HG03139 (cell line): ENCODE results near the gene HAGH.
A peak's percentile ranks its signal among the peaks of the same experiment; 100 is the strongest.

Experiments
- ATAC-seq: cut with Tn5 transposase; IDR thresholded peaks from one replicate; pipeline ENCODE4 v1.9.1; 2021; ENCODE audit not compliant: unreplicated experiment

Gene HAGH

DNA sequence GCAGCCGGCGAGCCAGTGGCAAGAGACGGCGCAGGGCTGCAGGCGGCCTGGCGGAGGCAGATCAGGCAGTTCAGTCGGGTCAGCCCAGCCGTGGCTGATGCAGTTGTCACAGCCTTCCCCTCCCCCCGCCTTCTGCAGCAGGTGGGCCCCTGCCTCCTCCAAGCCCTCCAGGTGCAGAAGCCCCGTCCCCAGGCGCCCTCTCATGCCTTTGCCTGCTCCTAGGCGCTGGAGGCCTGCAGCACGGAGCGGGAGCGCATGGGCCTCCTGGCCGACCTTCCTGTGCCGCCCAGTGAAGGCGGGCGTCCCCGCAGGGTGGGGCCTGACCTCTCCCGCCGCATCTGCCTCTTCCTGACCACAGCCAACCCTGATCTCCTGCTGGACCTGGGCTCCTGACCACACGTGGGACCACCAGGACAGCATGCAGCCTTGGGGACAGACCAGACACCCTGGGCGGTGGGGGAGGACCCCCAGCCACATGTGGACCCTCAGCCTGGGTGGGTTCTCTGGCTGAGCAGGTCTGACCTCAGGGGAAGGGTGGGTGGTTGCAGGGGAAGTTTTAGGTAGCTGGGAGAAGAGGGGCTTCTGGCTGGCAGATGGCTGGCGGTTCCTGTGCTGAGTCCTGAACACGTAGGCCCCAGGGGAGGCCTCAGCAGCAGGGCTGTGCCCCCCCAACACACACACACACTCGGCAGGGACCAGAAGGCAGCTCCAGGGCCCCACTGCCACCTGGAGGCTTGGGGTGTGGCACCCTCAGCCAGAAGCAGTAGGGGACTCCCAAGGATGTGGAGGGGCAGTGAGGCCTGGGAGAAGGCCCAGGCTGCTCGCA, 50.6 kb downstream of the HAGH start:
- no peak for ATAC-seq

DNA sequence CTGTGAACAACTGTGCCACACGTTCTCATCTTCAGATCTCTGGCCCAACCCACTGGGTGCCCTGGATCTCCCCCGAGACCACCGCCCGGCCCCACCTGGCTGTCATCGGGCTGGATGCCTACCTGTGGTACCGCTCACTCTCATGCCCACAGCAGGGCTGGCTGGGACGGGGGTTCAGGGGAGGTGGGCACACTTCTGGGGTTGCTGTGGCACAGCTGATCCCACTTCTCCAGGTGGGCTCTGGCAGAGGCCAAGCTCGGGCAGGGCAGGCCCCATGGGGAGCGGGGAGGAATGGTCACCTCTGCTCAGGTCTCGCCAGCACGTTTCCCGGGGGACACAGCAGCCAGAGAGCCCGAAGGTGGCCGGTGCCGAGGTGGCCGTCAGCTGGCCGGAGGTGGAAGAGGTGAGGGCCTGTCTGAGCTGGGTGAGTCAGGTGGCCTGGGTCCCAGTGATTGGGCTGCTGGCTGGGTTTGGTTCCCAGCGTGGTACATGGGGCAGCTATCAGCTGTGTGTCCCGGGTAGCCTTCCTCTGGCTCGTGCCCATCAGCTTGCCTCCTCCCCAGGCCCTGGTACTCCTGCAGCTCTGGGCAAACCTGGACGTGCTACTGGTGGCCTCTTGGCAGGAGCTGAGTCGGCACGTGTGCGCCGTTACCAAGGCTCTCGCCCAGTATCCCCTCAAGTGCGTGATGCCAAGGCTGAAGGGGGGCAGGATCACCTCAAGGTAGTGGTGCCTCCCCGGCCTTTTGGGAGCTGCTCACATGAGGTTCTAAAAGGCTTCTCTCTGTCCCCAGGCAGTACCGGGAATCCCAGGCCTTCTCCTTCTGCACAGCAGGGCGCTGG, 51.4 kb downstream of the HAGH start:
- no peak for ATAC-seq

DNA sequence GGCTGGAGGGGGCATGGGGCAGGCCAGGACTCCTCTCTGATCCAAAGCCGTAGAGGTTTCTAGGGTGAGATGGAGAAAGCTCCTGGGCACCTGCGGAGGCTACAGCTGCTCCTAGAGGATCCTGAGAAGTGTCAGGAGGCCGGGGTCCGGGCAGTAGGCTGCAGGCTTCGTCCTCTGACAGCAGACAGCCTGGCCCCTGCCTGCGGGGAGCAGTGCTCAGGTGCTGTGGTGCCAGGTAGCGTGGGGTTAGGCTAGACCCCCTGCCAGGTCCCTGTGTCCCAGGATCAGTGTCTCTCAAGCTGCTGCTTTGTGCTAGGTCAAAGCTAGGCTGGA, 52.2 kb downstream of the HAGH start:
- ATAC-seq = no peak

DNA sequence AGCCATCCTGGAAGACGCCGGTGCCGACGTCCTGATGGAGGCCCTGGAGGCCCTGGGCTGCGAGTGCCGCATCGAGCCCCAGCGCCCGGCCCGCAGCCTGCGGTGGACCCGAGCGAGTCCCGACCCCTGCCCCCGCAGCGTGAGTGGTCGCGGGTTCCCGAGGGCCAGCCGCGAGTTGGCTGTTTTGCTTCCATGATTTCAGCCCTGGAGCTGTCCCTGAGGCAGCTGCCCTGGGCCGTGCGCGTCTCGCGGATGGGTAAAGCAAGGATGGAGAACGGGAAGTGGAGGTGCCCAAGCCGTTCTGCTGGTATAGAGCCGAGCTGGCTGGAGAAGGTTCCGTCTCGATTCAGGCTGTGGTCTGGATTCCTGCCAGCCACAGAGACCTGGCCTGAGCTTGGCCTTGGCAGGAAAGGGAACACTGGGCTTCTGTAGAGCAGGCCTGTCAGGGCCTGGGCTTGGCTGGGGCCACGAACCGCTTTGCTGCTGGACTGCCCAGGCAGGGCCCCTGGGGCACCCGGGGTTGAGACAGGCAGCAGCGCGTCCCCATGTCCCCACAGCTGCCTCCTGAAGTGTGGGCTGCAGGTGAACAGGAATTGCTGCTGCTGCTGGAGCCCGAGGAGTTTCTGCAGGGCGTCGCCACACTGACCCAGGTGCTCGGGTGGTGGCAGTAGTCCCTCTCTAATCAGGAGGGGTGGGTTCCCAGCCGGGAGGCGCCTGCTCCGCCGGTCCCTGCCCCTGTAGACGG, 52.8 kb downstream of the HAGH start:
- ATAC-seq = no peak

DNA sequence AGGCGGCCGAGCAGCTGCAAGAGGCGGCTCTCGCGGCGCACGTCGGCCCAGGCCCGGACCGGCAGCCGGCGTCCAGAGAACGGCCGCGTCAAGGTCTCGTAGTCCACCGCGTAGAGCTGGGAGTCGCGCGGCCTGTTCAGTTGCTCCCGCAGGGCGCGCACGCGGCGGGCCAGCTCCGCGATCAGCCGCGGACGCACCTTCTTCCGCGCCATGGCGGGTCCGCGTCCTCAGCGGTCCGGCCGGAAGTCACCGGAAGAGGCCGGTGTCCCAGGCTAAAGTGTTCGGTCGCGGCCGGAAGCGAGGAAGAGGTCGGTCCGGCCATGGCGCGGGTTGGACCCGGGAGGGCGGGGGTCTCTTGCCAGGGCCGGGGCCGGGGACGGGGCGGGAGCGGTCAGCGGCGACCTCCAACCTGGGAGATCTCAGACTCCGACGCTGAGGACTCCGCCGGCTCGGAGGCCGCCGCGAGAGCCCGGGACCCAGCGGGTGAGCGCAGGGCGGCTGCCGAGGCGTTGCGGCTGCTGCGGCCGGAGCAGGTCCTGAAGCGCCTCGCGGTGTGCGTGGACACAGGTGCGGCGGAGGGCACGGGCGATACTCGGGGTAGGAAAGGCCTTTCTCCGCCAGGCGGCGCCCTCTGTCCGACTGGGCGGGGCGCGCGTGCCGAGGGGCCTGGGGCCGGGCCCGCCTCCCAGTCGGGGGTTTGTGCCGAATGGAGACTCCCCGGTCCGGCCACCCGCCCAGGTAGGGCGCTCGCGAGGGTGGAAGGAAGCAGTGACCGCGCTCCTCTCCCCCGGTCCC, 53.5 kb downstream of the HAGH start, which contains the start of gene MRPS34:
TSS of gene MRPS34 (minus strand) at position 227 of the 795 bp plus-strand sequence. CDS start at position 212, 15 bp downstream.
- peak; percentile 41 for ATAC-seq

DNA sequence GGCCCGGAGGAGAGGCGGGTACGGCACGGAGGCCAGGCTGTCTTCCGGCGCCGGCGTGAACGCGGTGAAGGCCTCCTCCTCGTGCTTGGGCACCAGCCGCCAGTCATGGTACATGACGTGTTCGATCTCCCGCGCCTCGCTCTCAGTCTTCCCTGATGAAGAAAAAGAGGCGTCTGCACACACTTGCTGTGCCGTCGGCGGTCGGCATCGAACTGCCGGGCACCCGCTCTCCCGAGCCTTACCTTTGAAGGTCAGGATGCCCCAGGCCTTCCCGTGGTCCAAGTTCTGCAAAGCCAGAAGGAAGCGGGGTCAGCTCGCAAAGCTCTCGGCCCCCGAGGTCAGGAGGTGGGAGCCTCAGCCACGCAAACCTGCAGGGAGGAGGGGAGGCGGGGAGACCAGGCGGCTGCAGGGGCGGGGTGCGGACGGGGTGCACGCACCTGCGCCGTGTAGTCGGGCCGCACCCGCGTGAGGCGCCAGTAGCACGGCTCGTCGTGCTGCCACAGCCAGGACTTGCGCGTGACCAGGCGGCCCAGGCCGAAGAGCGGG, 54.2 kb downstream of the HAGH start, which contains the start of gene EME2:
TSS of gene EME2 (plus strand) at position 449 of the 546 bp plus-strand sequence. CDS start 418 bp downstream, outside the sequence.
- ATAC-seq = peak; percentile 4

DNA sequence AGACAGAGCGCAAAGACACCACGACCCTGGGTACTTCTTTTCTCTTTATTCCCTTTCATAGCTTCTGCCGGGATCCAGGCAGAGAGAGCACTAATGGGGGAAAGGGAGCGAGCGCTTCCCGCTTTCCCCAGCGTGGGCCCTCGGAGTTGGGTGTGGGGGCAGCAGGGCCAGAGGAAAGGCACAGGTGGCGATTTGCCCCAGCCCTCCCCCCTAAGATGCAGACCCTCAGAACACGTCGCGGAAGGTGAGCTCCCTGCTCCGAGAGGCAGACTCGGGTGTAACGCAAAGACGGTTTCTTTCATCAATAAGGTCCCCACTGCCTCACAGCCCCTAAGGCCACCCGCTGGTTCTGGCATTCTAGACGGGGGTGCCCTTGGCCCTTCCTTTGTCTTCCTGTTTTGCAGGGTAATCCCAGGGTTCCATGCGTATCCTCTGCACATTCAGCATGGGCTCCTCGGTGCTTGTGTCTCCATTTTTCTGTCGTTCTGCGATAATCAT, 54.7 kb downstream of the HAGH start:
- ATAC-seq = no peak

DNA sequence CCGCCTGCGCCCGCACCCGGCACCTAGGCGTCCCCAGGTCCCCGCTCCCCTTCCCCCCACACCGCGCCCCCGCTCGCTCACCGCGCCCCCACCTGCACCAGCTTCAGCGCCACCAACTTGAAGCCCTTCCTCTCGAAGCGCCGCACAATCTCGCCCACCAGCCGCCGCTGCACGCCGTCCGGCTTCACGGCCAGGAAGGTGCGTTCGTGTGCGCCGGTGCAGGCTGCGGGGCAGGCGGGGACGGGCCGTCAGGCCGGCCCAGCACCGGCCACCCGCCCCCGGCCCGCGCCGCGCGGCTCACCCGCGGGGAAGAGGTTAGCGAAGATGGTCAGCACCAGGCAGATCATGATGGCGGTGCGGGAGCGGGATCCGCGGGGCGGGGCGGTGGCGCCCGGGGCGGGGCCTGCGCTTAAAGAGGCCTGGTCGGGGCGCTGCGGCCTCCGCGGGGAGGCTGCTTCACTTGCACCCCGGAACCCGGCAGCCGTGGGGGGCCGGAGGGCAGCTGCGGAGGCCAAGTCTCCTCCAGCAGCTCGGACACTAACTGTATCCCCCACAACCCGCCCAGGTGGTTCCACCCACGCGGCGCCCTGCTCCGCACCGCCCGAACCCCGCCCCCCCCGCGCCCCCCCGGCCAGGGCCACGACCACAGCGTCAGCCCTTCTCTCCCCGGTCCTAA, 55.3 kb downstream of the HAGH start, which contains the start of gene NME3:
TSS of gene NME3 (minus strand) at position 356 of the 676 bp plus-strand sequence. CDS start at position 347, 9 bp downstream.
- no peak for ATAC-seq

DNA sequence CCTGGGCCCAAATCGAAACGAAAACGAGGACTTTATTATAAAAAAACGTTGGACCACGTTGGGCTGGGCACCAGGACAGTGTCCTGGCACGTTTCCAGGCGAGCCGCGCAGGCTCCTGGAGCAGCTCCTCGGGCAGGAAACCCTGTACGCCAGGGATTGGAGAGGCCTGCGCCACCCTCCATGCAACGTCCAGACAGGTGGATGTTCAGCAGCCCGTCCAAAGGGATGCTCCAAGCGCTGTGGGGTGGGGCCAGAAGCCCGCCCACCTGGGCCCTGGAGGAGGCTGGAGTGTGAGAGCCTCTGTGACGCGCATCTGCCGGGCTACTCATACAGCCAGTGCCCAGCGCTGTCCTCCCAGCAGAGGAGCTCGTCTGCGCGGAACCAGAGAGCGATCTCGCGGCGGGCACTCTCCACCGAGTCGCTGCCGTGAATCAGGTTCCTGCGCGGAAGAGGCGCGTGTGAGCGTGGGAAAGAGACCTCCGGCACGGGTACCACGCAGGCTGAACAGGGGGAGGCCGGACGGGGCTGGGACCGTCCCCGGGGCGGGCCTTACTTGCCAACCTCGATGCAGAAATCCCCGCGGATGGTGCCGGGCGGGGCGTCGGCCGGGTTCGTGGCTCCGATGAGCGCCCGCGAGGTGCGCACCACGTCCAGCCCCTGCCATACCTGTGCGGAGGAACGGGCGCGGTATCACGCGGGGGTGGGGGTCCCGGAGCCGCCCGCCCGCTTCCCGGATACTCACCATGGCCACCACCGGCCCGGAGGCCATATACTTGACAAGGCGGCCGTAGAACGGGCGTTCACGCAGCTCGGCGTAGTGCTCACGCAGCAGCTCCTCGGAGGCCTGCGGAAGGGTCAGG, 56.1 kb downstream of the HAGH start:
- no peak for ATAC-seq

DNA sequence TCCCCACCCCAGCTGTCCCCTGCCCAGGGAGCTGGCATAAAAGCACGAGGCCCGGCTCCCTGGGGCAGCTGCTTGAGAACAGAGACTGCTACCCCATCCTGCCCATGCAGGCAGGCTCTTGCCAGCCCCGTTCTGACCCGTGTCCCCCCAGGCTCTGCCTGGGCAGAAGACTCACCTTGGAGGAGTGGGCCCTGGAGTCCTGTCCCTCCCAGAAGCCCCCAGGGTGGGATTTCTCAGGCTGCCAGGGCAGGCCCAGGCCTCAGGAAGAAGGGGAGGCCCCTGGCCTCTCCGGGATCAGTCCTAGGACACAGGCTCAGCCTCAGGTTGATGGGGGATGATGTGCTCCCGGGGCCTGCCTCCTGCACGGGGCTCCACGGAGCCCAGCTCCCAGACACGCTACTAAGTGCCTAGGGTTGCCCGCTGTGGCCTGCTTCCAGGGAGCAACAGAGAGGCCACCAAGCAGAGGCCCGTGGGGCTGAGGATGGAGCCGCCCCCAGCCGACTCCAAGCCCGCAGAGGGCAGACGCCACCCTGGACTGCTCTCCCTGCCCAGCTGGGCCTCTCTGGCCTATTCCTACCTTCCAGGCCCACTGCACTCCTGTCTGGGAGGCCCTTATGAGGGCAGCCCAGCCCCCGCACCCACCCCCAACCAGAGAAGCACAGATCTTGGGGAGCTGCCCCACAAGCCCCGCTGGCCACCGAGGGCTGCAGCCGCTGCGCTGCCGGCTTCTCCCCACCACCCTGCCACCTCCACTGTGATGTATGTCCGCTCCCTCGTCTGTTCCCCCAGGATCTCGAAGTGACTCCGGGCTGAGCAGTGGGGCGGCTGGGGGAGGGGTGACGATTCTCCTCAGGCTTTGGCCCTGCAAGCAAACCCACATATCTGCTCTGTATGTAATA, 57.0 kb downstream of the HAGH start:
- no peak for ATAC-seq

DNA sequence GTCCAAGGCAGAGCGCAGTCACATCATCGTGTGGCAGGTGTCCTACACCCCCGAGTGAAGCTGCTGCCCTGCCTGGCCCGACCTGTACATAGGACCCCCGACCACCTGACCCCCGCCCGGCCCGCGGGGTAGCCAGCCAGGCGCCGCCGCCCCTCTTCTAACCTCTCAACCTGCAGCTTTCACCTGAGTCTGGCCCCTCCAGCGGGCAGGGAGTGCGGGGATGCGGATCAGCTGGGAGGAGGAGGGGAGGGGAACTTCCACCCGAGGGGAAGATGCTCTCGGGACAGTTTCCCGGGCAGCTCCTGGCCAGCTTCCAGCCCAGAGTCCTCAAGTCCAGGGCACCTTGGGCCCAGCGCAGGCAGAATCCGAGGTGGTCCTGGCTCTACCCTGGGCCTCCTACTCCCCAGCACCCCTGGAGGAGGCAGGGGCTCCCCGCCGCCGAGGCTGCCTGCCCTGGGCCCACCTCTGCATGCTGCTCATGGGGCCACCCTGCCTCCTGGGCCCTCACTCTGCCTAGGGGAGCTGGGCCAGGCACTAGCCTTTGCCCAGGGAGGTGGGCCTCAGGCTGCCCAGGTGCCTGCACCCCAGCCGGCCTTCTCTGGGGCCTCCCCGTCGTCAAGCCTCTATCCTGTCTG, 57.7 kb downstream of the HAGH start:
- ATAC-seq = no peak

DNA sequence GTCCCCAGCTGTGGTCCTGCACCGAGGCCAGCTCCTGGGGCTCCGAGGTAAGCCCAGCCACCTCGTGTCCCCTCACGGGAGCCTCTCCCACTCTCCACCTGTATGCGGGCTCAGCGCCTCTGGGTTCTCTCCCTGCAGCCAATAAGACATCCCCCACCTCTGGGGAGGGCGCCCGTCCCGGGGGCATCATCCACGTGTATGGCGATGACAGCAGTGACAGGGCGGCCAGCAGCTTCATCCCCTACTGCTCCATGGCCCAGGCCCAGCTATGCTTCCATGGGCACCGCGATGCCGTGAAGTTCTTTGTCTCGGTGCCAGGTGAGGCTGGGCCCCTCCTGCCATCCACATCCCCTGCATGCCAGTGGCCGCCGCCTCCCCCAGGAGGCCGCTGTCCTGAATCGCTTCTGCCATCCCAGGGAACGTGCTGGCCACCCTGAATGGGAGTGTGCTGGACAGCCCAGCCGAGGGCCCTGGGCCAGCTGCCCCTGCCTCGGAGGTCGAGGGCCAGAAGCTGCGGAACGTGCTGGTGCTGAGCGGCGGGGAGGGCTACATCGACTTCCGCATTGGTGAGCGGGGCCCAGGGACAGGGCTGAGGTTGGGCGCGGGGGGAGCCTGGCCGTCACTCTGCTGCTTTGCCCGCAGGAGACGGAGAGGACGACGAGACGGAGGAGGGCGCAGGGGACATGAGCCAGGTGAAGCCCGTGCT, 58.4 kb downstream of the HAGH start:
- no peak for ATAC-seq

DNA sequence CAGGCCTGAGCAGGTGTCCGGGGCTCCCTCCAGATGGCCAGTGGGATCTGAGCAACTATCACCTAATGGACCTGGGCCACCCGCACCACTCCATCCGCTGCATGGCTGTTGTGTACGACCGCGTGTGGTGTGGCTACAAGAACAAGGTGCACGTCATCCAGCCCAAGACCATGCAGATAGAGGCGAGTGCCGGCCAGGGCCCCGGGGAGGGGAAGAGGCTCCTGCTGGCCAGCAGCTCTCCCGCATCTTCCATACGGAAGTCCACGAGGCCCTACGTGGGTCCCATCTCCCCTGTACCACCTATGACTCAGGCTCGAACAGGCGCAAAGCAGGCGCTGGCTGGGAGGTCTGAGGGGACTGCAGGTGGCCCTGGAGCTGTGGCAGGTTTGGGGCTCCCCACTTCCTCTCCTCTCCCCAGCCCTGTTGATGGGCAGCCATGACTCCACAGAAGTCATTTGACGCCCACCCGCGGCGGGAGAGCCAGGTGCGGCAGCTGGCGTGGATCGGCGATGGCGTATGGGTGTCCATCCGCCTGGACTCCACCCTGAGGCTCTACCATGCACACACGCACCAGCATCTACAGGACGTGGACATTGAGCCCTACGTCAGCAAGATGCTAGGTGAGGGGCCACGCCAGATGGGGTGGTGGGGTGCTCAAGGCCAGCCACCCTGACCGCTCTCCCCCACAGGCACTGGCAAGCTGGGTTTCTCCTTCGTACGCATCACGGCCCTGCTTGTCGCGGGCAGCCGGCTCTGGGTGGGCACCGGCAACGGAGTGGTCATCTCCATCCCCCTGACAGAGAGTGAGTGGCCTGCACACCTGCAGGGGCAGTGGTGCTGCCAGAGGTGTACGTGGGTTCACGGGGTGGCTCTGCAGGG, 59.3 kb downstream of the HAGH start:
- no peak for ATAC-seq

DNA sequence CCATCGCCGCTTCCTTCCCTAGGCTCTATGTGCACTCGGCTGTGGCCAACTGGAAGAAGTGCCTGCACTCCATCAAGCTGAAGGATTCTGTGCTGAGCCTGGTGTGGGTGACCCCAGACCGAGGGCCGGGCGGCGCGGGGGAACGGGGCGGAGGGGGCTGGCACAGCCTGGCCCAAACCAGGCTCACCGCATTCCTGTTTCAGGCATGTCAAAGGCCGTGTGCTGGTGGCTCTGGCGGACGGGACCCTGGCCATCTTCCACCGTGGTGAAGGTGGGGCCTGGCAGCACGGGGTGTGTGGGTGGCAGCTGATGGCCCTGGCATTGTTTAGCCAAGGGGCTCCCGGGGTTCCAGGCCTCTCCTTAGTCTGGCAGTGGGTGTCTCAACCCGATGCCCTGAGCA, 59.9 kb downstream of the HAGH start:
- no peak for ATAC-seq

DNA sequence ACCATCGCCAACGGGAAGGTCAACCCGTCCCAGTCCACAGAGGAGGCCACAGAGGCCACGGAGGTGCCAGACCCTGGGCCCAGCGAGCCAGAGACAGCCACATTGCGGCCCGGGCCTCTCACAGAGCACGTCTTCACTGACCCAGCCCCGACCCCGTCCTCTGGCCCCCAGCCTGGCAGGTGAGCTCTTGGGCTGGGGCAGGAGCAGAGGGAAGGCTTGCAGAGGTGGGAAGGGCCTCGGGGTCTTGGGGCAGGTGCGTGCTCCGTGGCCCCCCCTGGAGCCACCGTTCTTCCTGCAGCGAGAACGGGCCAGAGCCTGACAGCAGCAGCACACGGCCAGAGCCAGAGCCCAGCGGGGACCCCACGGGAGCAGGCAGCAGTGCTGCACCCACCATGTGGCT, 60.4 kb downstream of the HAGH start:
- ATAC-seq = no peak
